ENCODE results near the gene TRMO.
"Not testable (repeated sequence)": the region's sequence is repeated elsewhere in the genome, so short reads cannot be mapped to it uniquely, and the experiment has no call there.

- TF ChIP-seq SIN3A (conservative IDR thresholded peaks at IDR 0.05 in 1 of 2, IDR thresholded peaks at IDR 0.05 in 1 of 2; ENCODE audit: low read depth in 1 of 2, low read length in 2 of 2); RFX5 (IDR thresholded peaks at IDR 0.05; ENCODE audit: borderline replicate concordance, low read depth, low read length); CTCF (IDR thresholded peaks at IDR 0.05; ENCODE audit: control extremely low read depth in 1 of 3, insufficient read depth in 1 of 3, low read depth in 1 of 3, low read length in 3 of 3); CBX5 (IDR thresholded peaks at IDR 0.05; ENCODE audit: low read depth, low read length); SRF (IDR thresholded peaks at IDR 0.05; ENCODE audit: low read depth, low read length); POLR2A (IDR thresholded peaks at IDR 0.05; ENCODE audit: control extremely low read depth in 1 of 2, low read depth in 2 of 2, low read length in 2 of 2); KDM4A (IDR thresholded peaks at IDR 0.05; ENCODE audit: low read depth, low read length, severe bottlenecking); CHD2 (IDR thresholded peaks at IDR 0.05; ENCODE audit: low read length); HDAC6 (IDR thresholded peaks at IDR 0.05; ENCODE audit: low read depth, low read length); CHD1 (IDR thresholded peaks at IDR 0.05; ENCODE audit: low read depth, low read length); GABPA (IDR thresholded peaks at IDR 0.05; ENCODE audit: borderline replicate concordance, insufficient read depth, low read length); EZH2 (IDR thresholded peaks at IDR 0.05; ENCODE audit: low read depth, low read length, severe bottlenecking): not testable (repeated sequence)
These were observed 28.6 kb upstream of the TRMO start for GRCh38 chr9:97950873-97951272.

Data from H1 (cell line).